ENCODE results near the gene TMEM272.

The TMEM272 gene, protein sequence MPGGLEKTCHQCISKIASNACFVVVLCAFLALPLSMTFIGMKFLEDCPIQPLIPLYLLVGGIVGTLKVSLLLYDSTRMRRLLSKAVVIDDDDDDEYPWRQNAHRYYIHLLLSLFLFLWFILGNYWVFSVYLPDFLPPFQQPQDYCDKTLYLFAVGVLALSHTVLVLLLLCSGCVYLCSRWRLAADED

GRCh38 chr13:51844862-51845573 lies at the start of gene TMEM272:
TSS of gene TMEM272 (minus strand) at chr13:51845177. CDS start at chr13:51838530, 6,647 bp downstream.
- peak; percentile 38 to 43 for DNase-seq (ENCODE audit: low read depth in 2 of 2)

- no peak for DNase-seq (ENCODE audit: low read depth in 2 of 2)
These were observed 49.3 kb upstream of the TMEM272 start for GRCh38 chr13:51894239-51894638.

DNA sequence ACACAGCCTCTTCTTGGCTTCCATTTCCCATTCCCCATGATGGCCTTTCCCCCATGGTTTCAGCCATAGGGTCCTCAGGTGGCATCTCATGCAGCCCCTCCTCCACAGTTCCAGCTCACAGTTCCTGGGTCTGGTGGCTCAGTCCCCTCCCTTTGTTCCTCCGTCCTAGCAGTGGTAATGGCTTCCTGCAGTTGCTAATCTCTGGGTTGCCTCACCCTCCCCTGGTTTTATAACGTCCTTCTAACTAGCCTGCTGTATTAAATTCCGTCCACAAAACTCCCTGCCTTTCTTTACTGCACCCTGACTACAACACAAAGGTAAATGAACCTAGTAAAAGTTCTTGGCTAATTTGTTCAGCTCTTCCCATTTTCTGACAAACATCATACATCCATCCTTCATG lies 47.7 kb upstream of the TMEM272 start:
- no peak for DNase-seq (ENCODE audit: low read depth in 2 of 2)

DNA sequence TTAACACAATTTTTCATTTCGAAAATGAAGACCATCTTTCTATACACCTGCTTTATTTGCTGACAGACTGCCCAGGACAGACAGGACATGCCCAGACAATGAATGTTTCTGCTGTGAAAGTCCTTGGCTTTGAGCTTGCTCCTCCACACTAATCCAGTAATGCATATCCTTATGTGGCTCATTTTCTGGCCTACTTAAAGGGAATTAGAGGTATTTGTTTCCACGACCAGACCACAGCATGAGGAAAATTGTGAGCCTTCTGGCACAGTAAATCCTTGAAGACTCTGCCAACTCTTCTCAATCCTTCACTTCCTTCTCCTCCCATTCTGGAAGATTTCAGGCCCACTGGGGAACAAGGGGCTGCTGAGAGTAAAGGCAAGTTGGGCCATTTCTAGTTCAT lies 42.5 kb upstream of the TMEM272 start:
- no peak for DNase-seq (ENCODE audit: low read depth in 2 of 2)

GRCh38 chr13:51885651-51886050 lies 40.7 kb upstream of the TMEM272 start:
- no peak for DNase-seq (ENCODE audit: low read depth in 2 of 2)

DNA sequence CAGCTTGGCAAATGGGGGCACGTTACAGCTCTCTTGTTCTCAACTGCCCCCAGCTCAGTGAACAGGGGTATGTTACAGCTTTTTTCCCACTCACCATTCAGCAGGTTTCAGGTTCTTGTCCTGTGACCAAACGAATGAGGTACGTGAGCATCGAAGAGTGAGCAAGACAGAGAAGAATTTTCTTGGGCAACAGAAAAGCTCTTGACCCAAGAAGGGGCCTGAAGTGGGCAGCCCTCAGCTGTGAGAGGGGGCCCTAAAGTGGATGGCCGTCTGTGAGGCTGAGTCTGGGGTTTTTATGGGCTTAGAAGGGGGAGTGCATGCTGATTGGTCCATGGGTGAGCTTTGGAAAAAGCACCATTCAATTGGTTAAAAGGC lies 38.2 kb upstream of the TMEM272 start:
- no peak for DNase-seq (ENCODE audit: low read depth in 2 of 2)

- no peak for DNase-seq (ENCODE audit: low read depth in 2 of 2)
These were observed 37.7 kb upstream of the TMEM272 start for GRCh38 chr13:51882570-51883225.

GRCh38 chr13:51881296-51881695 lies 36.3 kb upstream of the TMEM272 start:
- DNase-seq (ENCODE audit: low read depth in 2 of 2) = no peak

- DNase-seq (ENCODE audit: low read depth in 2 of 2) = no peak
These were observed 34.2 kb upstream of the TMEM272 start for GRCh38 chr13:51879133-51879532.

DNA sequence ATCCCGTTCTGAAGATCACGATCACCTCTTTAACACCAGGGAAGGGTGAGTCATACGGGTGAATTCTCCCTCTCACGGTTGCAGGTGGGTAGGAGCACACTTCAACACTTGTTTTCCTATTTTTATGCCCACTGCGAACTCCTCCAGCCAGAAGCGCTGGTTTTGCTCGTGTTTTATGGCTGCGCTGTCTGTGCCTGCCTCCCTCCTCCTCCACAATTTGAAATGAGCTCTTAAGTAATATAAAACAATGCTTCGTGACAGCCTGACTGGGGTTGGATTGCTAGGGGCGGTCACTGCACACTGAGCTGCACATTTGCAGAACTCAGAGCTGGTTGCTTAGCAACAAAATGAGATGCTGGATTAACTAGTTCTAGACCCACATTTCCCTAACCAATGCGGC lies 29.7 kb upstream of the TMEM272 start:
- DNase-seq (ENCODE audit: low read depth in 2 of 2) = no peak

- no peak for DNase-seq (ENCODE audit: low read depth in 2 of 2)
These were observed 28.9 kb upstream of the TMEM272 start for GRCh38 chr13:51873837-51874236.

DNA sequence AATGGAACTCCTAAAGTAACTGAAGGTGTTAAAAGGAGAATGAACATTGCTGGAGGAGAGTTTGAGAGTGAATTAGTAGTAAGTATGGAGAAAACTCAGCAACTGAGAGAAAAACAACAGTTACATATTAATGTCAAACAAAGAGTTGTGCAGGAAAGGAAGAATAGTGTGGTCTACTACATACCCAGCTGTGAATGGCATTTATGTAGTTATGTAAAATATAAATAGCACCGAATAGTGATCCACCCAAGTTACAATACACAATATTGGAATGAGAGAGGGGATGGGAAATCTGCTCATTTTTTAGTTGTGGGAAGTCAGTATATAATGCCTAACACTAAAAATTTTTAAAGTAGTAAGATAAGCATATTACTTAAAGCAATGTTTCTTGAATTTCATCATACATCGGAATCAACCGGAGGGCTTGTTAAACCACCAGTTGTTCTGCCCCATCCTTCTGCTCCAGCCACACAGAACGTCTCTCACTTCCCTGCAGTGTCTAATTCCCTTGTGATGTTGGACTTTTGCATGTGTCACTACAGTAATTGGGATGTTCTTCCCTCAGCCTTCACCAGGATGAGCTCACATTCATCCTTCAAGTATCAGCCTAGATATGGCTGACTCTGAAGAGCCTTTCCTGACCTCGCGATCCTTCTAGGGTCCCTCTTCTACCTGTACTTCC lies 28.3 kb upstream of the TMEM272 start:
- DNase-seq (ENCODE audit: low read depth in 2 of 2) = no peak

DNA sequence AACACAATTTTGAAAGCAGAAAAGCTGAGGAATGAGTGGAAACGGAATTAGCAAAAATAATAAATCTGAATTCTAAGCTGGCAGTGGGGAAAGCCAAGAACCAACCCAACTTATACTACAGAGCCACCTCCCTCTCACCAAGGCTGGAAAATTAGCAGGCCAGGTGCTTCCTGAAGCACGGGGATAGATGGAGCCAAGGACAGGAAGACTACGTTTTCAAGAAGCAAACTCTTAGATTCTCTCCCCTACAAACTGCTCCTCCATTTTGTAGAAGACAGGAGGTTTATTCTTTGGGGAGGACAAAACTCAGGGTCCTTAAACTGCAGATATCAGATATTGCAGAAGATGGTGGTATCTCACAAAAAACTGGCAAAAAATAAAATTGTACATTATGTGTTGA lies 25.6 kb upstream of the TMEM272 start:
- no peak for DNase-seq (ENCODE audit: low read depth in 2 of 2)

DNA sequence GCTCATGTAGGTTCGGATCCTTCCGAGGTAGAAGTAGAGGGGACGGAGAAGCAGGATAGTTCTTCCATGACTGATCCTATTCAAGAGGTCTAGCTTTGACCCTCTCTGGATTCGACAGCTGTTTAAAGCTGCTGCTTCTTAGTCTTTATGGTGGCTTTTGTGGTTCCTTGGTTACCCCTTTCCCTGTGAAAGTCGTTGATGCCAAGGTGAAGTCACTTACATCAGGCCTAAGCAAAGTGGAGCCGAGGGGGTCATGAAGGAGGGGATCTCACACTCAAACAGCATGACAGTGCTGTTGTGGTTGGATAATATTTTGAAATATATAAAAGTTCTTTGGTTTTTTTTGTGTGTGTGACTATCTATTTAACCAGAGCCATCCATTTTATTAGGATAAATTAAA lies 24.9 kb upstream of the TMEM272 start:
- no peak for DNase-seq (ENCODE audit: low read depth in 2 of 2)

DNA sequence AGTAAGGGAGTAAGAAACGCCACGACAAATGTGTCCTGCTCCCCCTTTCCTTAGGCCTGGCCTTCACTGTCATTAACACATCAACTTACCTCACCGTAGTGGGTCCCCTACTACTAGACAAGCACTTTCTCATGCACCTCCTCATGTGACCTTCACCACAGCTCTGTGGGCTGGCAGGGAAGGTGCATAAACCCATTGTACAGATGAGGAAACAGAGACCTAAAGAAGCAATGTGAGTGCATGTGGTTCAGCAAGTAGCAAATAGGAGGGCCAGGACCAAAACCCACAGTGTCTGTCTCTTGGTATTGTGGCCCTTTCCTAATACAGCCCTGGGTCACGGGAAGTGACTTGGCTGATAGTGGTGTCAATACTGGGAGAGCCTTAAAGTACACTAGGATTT lies 22.1 kb upstream of the TMEM272 start:
- no peak for DNase-seq (ENCODE audit: low read depth in 2 of 2)

DNA sequence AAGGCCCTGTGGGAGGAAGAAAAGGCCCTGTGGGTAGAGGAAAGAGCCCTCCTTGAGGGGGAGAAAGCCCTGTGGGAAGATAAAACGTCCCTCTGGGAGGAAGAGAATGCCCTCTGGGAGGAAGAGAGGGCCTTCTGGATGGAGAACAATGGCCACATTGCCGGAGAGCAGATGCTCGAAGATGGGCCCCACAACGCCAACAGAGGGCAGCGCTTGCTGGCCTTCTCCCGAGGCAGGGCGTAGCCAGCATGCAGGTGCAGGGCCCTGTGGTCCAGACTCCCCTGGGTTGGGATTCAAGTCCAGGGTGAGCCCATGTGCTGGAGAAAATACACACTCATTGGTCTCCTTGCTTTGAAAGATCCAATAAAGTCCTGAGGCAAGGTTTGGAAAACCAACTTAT lies 20.9 kb upstream of the TMEM272 start:
- no peak for DNase-seq (ENCODE audit: low read depth in 2 of 2)

DNA sequence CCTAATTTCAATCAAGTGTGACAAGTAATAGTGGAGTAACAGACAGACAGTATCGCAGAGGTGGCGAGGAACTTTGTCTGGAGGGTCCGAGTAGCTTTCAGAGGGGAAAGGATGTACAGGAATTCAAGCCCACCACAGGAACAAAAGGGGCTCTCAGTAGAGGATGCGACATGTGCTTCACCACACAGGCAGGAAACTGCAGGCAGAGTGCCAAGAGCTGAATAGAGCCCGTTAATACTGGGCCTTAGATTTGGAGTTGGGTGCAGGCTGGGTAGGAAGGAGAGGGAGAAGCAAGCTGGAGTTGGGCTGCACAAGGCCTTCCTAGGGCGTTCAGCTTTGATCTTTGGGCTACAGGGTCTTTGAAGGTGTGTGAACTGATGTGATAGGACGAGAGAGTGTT lies 18.0 kb upstream of the TMEM272 start:
- no peak for DNase-seq (ENCODE audit: low read depth in 2 of 2)

- DNase-seq (ENCODE audit: low read depth in 2 of 2) = peak; percentile 29 to 46
These were observed 16.8 kb upstream of the TMEM272 start, which contains the start of gene CCDC70 for GRCh38 chr13:51861723-51862300. TSS of gene CCDC70 (plus strand) at chr13:51861969. CDS start at chr13:51865412, 3,443 bp downstream.

- DNase-seq (ENCODE audit: low read depth in 2 of 2) = no peak
These were observed 13.7 kb upstream of the TMEM272 start for GRCh38 chr13:51858433-51859247.

DNA sequence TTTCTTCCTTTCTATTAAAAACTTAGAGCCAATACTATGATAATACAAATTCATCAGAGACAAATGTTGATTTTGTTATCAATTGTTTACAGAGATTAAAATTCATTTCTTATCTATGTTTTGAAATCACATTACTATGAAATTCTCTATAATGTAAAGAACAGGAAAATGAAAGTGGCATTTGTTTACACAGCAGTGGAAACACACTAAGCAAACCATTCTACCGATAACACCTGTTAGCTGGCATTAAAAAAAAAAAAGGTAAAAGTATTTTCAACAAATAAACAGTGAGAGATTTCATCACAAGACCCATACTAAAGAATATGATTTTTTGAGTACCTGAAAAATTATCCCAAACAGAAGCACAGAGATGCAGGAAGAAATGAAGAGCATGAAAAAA lies 12.0 kb upstream of the TMEM272 start:
- no peak for DNase-seq (ENCODE audit: low read depth in 2 of 2)

GRCh38 chr13:51856027-51856736 lies 11.2 kb upstream of the TMEM272 start:
- no peak for DNase-seq (ENCODE audit: low read depth in 2 of 2)

Data from stimulated activated CD8-positive, alpha-beta memory T cell treated with anti-CD3 and anti-CD28 coated beads, Interleukin-15, amount 100 ng/mL, for 48 hours (primary cell).